K562 (cell line): Measurements from ENCODE around the gene DLG4. TPM values are rescaled to one million over a fixed set of nuclear protein-coding genes. Genes with fewer than 3 reads are reported as not detected.
A peak's percentile ranks its signal among the peaks of the same experiment; 100 is the strongest.

Experiments used
- BHLHE40 ChIP-seq: IDR thresholded peaks from 2 replicates; pipeline ENCODE4 v1.6.1; 2011; ENCODE audit warnings: low read length, improper control_type of control experiment
- CHD4 ChIP-seq: fragments of 200-600 bp; sonication (generic); IDR thresholded peaks from 3 replicates; pipeline ENCODE4 v1.6.1; 2012; ENCODE audit warnings: low read depth, mild to moderate bottlenecking, mixed read lengths, low read length, inconsistent platforms; ENCODE audit not compliant: insufficient read depth, insufficient replicate concordance, poor library complexity, severe bottlenecking
- CREM ChIP-seq: IDR thresholded peaks from 2 replicates; pipeline ENCODE4 v1.6.1; 2014; ENCODE audit warnings: antibody characterized with exemption, low read depth
- HCFC1 ChIP-seq: IDR thresholded peaks from 2 replicates; pipeline ENCODE4 v1.6.1; 2012; ENCODE audit warnings: low read depth, low read length, improper control_type of control experiment
- HDAC2 ChIP-seq: fragments of 450-650 bp; IDR thresholded peaks from 2 replicates; pipeline ENCODE4 v1.6.1; 2016; ENCODE audit warnings: mild to moderate bottlenecking
- JUN ChIP-seq, 2 experiments: sonication (generic) in 1 of 2; formaldehyde crosslinking in 1 of 2; IDR thresholded peaks; 2 replicates each; pipeline versions ENCODE4 v1.6.1 to v1.8.0; 2012 to 2022; ENCODE audit warnings: borderline replicate concordance in 2 of 2, mild to moderate bottlenecking in 2 of 2, improper control_type of control experiment in 1 of 2, low read depth in 1 of 2, low read length in 1 of 2, missing genetic modification reagents in 1 of 2
- MAZ ChIP-seq, 2 experiments: fragments of 450-650 bp in 1 of 2; sonication (generic) in 1 of 2; formaldehyde crosslinking; IDR thresholded peaks in 1 of 2; conservative IDR thresholded peaks in 1 of 2; 2 replicates each; pipeline versions ENCODE4 v1.4.0 to v1.5.0; 2020; ENCODE audit warnings: mild to moderate bottlenecking in 1 of 2, missing genetic modification reagents in 1 of 2
- MBD2 ChIP-seq: sonication (generic); IDR thresholded peaks from 2 replicates; pipeline ENCODE4 v1.6.1; 2016; ENCODE audit warnings: low read depth, borderline replicate concordance
- SIX5 ChIP-seq, 2 experiments: IDR thresholded peaks; 2 replicates each; pipeline ENCODE4 v1.6.1; 2011; ENCODE audit warnings: low read length in 2 of 2, borderline replicate concordance in 1 of 2, low read depth in 1 of 2, mild to moderate bottlenecking in 1 of 2, moderate library complexity in 1 of 2; ENCODE audit not compliant: insufficient read depth in 1 of 2
- SP2 ChIP-seq: IDR thresholded peaks from 2 replicates; pipeline ENCODE4 v1.6.1; 2011; ENCODE audit warnings: mild to moderate bottlenecking, low read depth, low read length, moderate library complexity; ENCODE audit not compliant: poor library complexity, severe bottlenecking; ENCODE audit errors: extremely low read depth
- ZBTB11 ChIP-seq, 3 experiments: fragments of 200-800 bp in 1 of 3; fragments of 250-450 bp in 1 of 3; fragments of 450-650 bp in 1 of 3; sonication (Bioruptor Pico) in 1 of 3; sonication (Bioruptor generic) in 1 of 3; formaldehyde crosslinking in 1 of 3; IDR thresholded peaks; 2 replicates each; pipeline versions ENCODE4 v1.6.1 to v1.8.0; 2016 to 2022; ENCODE audit warnings: mild to moderate bottlenecking in 2 of 3, missing genetic modification characterization in 2 of 3, missing compliant biosample characterization in 1 of 3, moderate library complexity in 1 of 3
- ZNF197 ChIP-seq: fragments of 200-800 bp; sonication (Bioruptor generic); IDR thresholded peaks from 2 replicates; pipeline ENCODE4 v1.6.1; 2016; ENCODE audit warnings: low read depth, missing genetic modification characterization, missing compliant biosample characterization
- ZNF707 ChIP-seq: fragments of 250-450 bp; sonication (Bioruptor Pico); conservative IDR thresholded peaks from 2 replicates; pipeline ENCODE4 v1.8.0; 2022; ENCODE audit warnings: inconsistent platforms, mild to moderate bottlenecking, moderate library complexity
- polyA plus RNA-seq, 8 experiments: library from polyadenylated mRNA; depleted of rRNA in 4 of 8; stranded (reverse) in 5 of 8; unstranded in 3 of 8; fragments of >200 nt; fragmentation: Nextera tagmentation in 2 of 8; fragmentation: Illumina TruSeq in 1 of 8; extraction: Ambion mirVana in 2 of 8; extraction: Trizol in 1 of 8; gene quantifications; 2 replicates each; pipeline versions ENCODE4 v1.2.1 to v1.2.3, GENCODE V29; 2011 to 2014; ENCODE audit warnings: inconsistent platforms in 1 of 8, missing spikeins in 1 of 8
- total RNA-seq, 7 experiments: library from RNA; depleted of rRNA in 6 of 7; stranded (reverse); fragments of >200 nt in 6 of 7; fragmentation: Illumina TruSeq in 2 of 7; extraction: Trizol in 2 of 7; gene quantifications; 2 replicates each; pipeline versions ENCODE4 v1.2.1 to v1.2.3, GENCODE V29; 2011 to 2021; ENCODE audit warnings: low replicate concordance in 1 of 7
- TF ChIP-seq, protein P1 (sequence below): fragments of 250-450 bp; sonication (Bioruptor Pico); IDR thresholded peaks from 2 replicates; pipeline ENCODE4 v1.4.0; 2020; ENCODE audit warnings: mild to moderate bottlenecking, moderate library complexity, borderline replicate concordance
- TF ChIP-seq, protein P2 (sequence below), 2 experiments: fragments of 150-350 bp in 1 of 2; IDR thresholded peaks; 2 replicates each; pipeline ENCODE4 v1.6.1; 2012 to 2016; ENCODE audit warnings: low read depth in 2 of 2, low read length in 2 of 2, mild to moderate bottlenecking in 1 of 2, moderate library complexity in 1 of 2

Gene DLG4
- total and polyA plus RNA-seq, 9 of the 15 experiments (the other 6 are each of a cell fraction or from before 2014, with no cell fraction given) = 0.03 to 12.0 (median 4.1) TPM

DNA sequence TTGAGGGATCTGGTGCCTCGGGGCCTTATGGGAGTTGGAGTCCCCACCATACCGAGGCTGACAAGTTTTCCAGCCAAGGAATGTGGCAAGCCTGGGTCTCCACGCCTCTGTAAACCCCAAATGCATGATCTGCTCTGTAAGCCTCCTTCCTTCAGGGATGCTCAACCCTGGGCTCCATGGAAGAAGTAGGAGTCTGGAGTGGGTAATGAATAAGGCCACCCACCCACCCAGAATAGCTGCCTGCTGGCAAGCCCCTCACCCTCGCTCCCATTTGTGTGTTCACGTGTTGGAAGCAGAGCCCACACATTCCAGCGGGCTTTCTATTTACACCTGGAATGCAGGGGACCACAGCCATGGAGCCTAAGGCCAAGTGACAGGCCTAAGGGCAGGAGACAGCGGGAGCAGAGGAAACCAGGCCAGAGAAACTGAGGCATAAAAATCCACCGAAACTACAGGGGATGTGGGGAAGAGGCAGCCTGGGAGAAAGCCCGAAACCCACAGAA is 4.4 kb downstream of the DLG4 start (continued):
- TF ChIP-seq, protein P1, sequence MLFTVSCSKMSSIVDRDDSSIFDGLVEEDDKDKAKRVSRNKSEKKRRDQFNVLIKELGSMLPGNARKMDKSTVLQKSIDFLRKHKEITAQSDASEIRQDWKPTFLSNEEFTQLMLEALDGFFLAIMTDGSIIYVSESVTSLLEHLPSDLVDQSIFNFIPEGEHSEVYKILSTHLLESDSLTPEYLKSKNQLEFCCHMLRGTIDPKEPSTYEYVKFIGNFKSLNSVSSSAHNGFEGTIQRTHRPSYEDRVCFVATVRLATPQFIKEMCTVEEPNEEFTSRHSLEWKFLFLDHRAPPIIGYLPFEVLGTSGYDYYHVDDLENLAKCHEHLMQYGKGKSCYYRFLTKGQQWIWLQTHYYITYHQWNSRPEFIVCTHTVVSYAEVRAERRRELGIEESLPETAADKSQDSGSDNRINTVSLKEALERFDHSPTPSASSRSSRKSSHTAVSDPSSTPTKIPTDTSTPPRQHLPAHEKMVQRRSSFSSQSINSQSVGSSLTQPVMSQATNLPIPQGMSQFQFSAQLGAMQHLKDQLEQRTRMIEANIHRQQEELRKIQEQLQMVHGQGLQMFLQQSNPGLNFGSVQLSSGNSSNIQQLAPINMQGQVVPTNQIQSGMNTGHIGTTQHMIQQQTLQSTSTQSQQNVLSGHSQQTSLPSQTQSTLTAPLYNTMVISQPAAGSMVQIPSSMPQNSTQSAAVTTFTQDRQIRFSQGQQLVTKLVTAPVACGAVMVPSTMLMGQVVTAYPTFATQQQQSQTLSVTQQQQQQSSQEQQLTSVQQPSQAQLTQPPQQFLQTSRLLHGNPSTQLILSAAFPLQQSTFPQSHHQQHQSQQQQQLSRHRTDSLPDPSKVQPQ (CRISPR knock-in tag) = no peak
- TF ChIP-seq CHD4 (no peak), MAZ (CRISPR knock-in tag; conservative IDR thresholded peaks at IDR 0.05 in 1 of 2, IDR thresholded peaks at IDR 0.05 in 1 of 2) (0 out of 4 replicates have a peak, but pooled peaks of 1 of the 2 experiments have one; percentile 3), ZBTB11 (CRISPR knock-in tag; IDR thresholded peaks at IDR 0.05) (no peak), ZNF707 (no peak), BHLHE40 (0 out of 2 replicates have a peak, but pooled peaks have one; percentile 3), HCFC1 (0 out of 2 replicates have a peak, but pooled peaks have one; percentile 99), JUN (IDR thresholded peaks at IDR 0.05; ENCODE audit: borderline replicate concordance, low read depth, low read length) (0 out of 2 replicates have a peak, but pooled peaks have one; percentile 8), JUN (CRISPR knock-in tag; IDR thresholded peaks at IDR 0.05; ENCODE audit: borderline replicate concordance) (no peak), CREM (peak; percentile 60; the same call in 1 of the 2 replicates), SP2 (no peak), SIX5 (IDR thresholded peaks at IDR 0.05; ENCODE audit: borderline replicate concordance in 1 of 2, insufficient read depth in 1 of 2, low read depth in 1 of 2, low read length in 2 of 2) (peak in 1 of 2 experiments; percentile 93; a peak in 1 of 4 replicates), HDAC2 (no peak), ZNF197 (peak; percentile 90), MBD2 (0 out of 2 replicates have a peak, but pooled peaks have one; percentile 3)
- TF ChIP-seq, protein P2, sequence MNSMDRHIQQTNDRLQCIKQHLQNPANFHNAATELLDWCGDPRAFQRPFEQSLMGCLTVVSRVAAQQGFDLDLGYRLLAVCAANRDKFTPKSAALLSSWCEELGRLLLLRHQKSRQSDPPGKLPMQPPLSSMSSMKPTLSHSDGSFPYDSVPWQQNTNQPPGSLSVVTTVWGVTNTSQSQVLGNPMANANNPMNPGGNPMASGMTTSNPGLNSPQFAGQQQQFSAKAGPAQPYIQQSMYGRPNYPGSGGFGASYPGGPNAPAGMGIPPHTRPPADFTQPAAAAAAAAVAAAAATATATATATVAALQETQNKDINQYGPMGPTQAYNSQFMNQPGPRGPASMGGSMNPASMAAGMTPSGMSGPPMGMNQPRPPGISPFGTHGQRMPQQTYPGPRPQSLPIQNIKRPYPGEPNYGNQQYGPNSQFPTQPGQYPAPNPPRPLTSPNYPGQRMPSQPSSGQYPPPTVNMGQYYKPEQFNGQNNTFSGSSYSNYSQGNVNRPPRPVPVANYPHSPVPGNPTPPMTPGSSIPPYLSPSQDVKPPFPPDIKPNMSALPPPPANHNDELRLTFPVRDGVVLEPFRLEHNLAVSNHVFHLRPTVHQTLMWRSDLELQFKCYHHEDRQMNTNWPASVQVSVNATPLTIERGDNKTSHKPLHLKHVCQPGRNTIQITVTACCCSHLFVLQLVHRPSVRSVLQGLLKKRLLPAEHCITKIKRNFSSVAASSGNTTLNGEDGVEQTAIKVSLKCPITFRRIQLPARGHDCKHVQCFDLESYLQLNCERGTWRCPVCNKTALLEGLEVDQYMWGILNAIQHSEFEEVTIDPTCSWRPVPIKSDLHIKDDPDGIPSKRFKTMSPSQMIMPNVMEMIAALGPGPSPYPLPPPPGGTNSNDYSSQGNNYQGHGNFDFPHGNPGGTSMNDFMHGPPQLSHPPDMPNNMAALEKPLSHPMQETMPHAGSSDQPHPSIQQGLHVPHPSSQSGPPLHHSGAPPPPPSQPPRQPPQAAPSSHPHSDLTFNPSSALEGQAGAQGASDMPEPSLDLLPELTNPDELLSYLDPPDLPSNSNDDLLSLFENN (IDR thresholded peaks at IDR 0.05; ENCODE audit: low read depth in 2 of 2, low read length in 2 of 2) = 0 out of 4 replicates have a peak, but pooled peaks of 1 of the 2 experiments have one; percentile 3
